ENCODE results near the gene AFP. TPM values are rescaled to one million over a fixed set of nuclear protein-coding genes. Genes with fewer than 3 reads are reported as not detected.

AFP gene
- total and polyA plus RNA-seq, 9 of the 15 experiments (the other 6 are each of a cell fraction or from before 2014, with no cell fraction given), result 0.47 to 6.2 (median 3.0) TPM

GRCh38 chr4:73437558-73437956 lies 1.5 kb downstream of the AFP start:
- H3K27ac ChIP-seq (ENCODE audit: extremely low read depth, low read depth, low read length), result no peak overlapping the region
- ChIA-PET CTCF (ENCODE audit: low intra/inter-chr PET ratio) (no interaction called here), POLR2A (no interaction called here)
- H3K9me3 ChIP-seq (replicated peaks; ENCODE audit: control insufficient read depth, insufficient read depth, low read depth, low read length), result no peaks in the 10 kb centered on the region
- no peaks in the 10 kb centered on the region for H3K79me2 ChIP-seq (ENCODE audit: control insufficient read depth, insufficient read depth, low read length)
- ATAC-seq, result no peak
- no peaks in the 10 kb centered on the region for H4K20me1 ChIP-seq (replicated peaks; ENCODE audit: control insufficient read depth, insufficient read depth, low read length)
- no peak overlapping the region for H2AFZ ChIP-seq (ENCODE audit: low read depth, low read length)
- H3K4me1 ChIP-seq (replicated peaks in 1 of 2; ENCODE audit: control insufficient read depth in 2 of 2, insufficient read depth in 2 of 2, low read length in 2 of 2), result peaks cover 0 to 11% of the 10 kb centered on the region in 2 experiments; a peak in 2 of 5 replicates
- no peak for FAIRE-seq
- H3K4me3 ChIP-seq, result no peak overlapping the region
- intact Hi-C loops (cut with micrococcal nuclease), result no loop called here
- no peaks in the 10 kb centered on the region for H3K9me1 ChIP-seq (ENCODE audit: control insufficient read depth, insufficient read depth, low read length)
- in situ Hi-C loops (cut with MboI), result no loop called here
- H3K36me3 ChIP-seq (ENCODE audit: control insufficient read depth, insufficient read depth, low read length), result no peaks in the 10 kb centered on the region
- no peak overlapping the region for H3K9ac ChIP-seq (ENCODE audit: insufficient read depth in 1 of 2, low read depth in 2 of 2, low read length in 2 of 2)
- BruUV-seq (replicated peaks), result no TSS peak
- TF ChIP-seq ZMIZ1 (IDR thresholded peaks at IDR 0.05; ENCODE audit: low read depth in 2 of 2, low read length in 2 of 2) (no peak), SP1 (CRISPR knock-in tag; IDR thresholded peaks at IDR 0.05) (no peak), GTF2F1 (IDR thresholded peaks at IDR 0.05; ENCODE audit: low read depth, low read length) (no peak), SFPQ (IDR thresholded peaks at IDR 0.05; ENCODE audit: low read depth, low read length) (no peak), CBX5 (IDR thresholded peaks at IDR 0.05; ENCODE audit: borderline replicate concordance, low read depth) (no peak), SIN3A (IDR thresholded peaks at IDR 0.05; ENCODE audit: borderline replicate concordance in 2 of 2, control insufficient read depth in 1 of 2, low read depth in 2 of 2, low read length in 2 of 2) (no peak), ZNF655 (CRISPR knock-in tag; IDR thresholded peaks at IDR 0.05) (no peak), RBM22 (IDR thresholded peaks at IDR 0.05; ENCODE audit: low read depth, low read length, poor library complexity, severe bottlenecking) (no peak), CREB1 (IDR thresholded peaks at IDR 0.05) (no peak), CREB1 (CRISPR knock-in tag; IDR thresholded peaks at IDR 0.05) (no peak), STAT6 (CRISPR knock-in tag; IDR thresholded peaks at IDR 0.05) (no peak)
- DNase-seq (ENCODE audit: extremely low read depth in 1 of 4, low spot score in 3 of 4), result no peak
- H3K27me3 ChIP-seq (ENCODE audit: control insufficient read depth in 2 of 2, insufficient read depth in 2 of 2, low read length in 2 of 2), result no peaks in the 10 kb centered on the region
- H3K4me2 ChIP-seq (ENCODE audit: insufficient read depth, low read length), result no peak overlapping the region
